ENCODE data around the gene POLN. TPM values are rescaled to one million over a fixed set of nuclear protein-coding genes. Genes with fewer than 3 reads are reported as not detected.

The POLN gene
- total RNA-seq, 1 experiment from 2014 or later = 1.3 TPM

- no peak for TF ChIP-seq EZH2 (IDR thresholded peaks at IDR 0.05; ENCODE audit: low read depth)
- TF ChIP-seq, protein P1, sequence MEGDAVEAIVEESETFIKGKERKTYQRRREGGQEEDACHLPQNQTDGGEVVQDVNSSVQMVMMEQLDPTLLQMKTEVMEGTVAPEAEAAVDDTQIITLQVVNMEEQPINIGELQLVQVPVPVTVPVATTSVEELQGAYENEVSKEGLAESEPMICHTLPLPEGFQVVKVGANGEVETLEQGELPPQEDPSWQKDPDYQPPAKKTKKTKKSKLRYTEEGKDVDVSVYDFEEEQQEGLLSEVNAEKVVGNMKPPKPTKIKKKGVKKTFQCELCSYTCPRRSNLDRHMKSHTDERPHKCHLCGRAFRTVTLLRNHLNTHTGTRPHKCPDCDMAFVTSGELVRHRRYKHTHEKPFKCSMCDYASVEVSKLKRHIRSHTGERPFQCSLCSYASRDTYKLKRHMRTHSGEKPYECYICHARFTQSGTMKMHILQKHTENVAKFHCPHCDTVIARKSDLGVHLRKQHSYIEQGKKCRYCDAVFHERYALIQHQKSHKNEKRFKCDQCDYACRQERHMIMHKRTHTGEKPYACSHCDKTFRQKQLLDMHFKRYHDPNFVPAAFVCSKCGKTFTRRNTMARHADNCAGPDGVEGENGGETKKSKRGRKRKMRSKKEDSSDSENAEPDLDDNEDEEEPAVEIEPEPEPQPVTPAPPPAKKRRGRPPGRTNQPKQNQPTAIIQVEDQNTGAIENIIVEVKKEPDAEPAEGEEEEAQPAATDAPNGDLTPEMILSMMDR (conservative IDR thresholded peaks at IDR 0.05) = no peak
- ChIA-PET CTCF (no interaction called here), POLR2A (ENCODE audit: unreplicated experiment) (no interaction called here)
- Histone ChIP-seq H3K27ac (no peak overlapping the region), H4K20me1 (ENCODE audit: insufficient read depth) (no peaks in the 10 kb centered on the region), H3K4me1 (replicated peaks; ENCODE audit: insufficient read depth) (peaks cover 13% of the 10 kb centered on the region), H3K4me2 (no peak overlapping the region), H2AFZ (no peak overlapping the region), H3K9me3 (ENCODE audit: insufficient read depth, low read depth) (peaks cover 18% of the 10 kb centered on the region), H3K4me3 (no peak overlapping the region), H3K27me3 (ENCODE audit: insufficient read depth, low read depth) (0 out of 2 replicates have a peak, but pooled peaks cover 2% of the 10 kb centered on the region), H3K79me2 (ENCODE audit: low read depth) (no peaks in the 10 kb centered on the region), H3K36me3 (ENCODE audit: low read depth) (no peaks in the 10 kb centered on the region), H3F3A (ENCODE audit: insufficient read depth, low read depth) (no peaks in the 10 kb centered on the region), H3K9me2 (ENCODE audit: insufficient read depth) (no peaks in the 10 kb centered on the region)
- no peak for DNase-seq
- intact Hi-C loops (cut with micrococcal nuclease; ENCODE audit: unreplicated experiment) = no loop called here
- BruUV-seq (replicated peaks) = no TSS peak
These were observed 106.8 kb downstream of the POLN start for GRCh38 chr4:2135083-2135482.

DNA sequence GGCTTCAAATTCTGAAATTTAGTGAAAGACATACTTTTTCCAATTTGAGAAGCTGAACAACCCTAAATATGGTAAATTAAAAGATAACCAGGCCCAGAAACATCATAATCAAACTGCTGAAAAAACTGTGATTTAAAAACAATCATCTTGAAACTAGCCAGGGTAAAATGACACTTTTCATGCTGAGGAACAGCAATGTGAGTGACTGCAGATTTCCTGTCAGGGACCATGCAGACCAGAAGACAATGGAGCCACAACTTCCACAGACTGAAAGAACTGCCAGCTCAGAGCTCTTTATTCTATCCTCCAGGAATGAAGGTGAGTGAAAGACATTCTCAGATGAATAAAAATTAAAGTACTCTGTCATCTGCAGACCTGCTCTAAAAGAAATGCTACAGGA lies 109.5 kb downstream of the POLN start:
- Histone ChIP-seq H3K36me3 (ENCODE audit: low read depth) (no peaks in the 10 kb centered on the region), H3K27me3 (ENCODE audit: insufficient read depth, low read depth) (0 out of 2 replicates have a peak, but pooled peaks cover 2% of the 10 kb centered on the region), H2AFZ (no peak overlapping the region), H3K79me2 (ENCODE audit: low read depth) (no peaks in the 10 kb centered on the region), H4K20me1 (ENCODE audit: insufficient read depth) (no peaks in the 10 kb centered on the region), H3K27ac (no peak overlapping the region), H3F3A (ENCODE audit: insufficient read depth, low read depth) (no peaks in the 10 kb centered on the region), H3K4me2 (no peak overlapping the region), H3K9me3 (ENCODE audit: insufficient read depth, low read depth) (peaks cover 18% of the 10 kb centered on the region), H3K4me1 (replicated peaks; ENCODE audit: insufficient read depth) (peaks cover 12% of the 10 kb centered on the region), H3K9me2 (ENCODE audit: insufficient read depth) (no peaks in the 10 kb centered on the region), H3K4me3 (no peak overlapping the region)
- intact Hi-C loops (cut with micrococcal nuclease; ENCODE audit: unreplicated experiment) = no loop called here
- ChIA-PET POLR2A (ENCODE audit: unreplicated experiment) (no interaction called here), CTCF (no interaction called here)
- TF ChIP-seq, protein P1 (conservative IDR thresholded peaks at IDR 0.05) = no peak
- TF ChIP-seq EZH2 (IDR thresholded peaks at IDR 0.05; ENCODE audit: low read depth) = no peak
- BruUV-seq (replicated peaks) = no TSS peak
- no peak for DNase-seq

DNA sequence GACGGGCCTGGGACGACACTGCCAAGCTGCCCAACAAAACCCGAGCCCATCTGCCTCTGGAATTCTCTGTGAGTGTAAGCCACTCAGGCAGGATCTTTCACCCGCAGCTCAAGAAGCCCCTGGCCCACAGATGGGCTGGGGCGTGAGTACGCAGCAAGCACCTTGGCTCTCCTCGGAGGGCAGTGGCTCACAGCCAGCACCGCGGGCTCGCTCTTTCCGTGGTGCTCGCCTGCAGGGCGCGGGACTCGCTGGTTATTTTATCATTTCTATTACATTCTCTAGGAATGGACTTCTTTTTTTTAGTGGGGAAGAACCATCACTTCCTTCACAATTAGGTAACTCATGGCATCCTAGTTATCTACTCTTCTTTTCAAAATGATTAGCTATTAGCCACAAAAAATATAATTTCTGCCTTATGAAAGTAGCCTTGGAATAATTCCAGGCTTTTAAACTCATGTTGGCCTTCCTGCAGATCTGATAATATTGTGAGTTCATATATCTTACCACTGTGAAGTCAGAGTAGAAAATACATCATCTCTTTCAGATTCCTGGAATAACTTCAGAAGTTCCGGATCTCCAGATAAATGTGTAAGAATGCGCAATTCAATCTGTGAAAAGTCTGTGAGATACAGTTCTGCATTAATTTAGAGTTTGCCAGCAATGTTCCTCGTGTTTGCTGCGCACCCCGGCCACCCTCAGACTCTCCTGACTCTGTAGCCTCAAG lies 114.2 kb downstream of the POLN start:
- Histone ChIP-seq H3F3A (ENCODE audit: insufficient read depth, low read depth) (no peaks in the 10 kb centered on the region), H3K4me3 (no peak overlapping the region), H4K20me1 (ENCODE audit: insufficient read depth) (no peaks in the 10 kb centered on the region), H3K79me2 (ENCODE audit: low read depth) (no peaks in the 10 kb centered on the region), H3K4me2 (no peak overlapping the region), H3K9me2 (ENCODE audit: insufficient read depth) (no peaks in the 10 kb centered on the region), H3K9me3 (ENCODE audit: insufficient read depth, low read depth) (peaks cover 8% of the 10 kb centered on the region; the same call in 1 of the 2 replicates), H3K36me3 (ENCODE audit: low read depth) (no peaks in the 10 kb centered on the region), H3K27ac (no peak overlapping the region), H3K27me3 (ENCODE audit: insufficient read depth, low read depth) (no peaks in the 10 kb centered on the region), H3K4me1 (replicated peaks; ENCODE audit: insufficient read depth) (no peaks in the 10 kb centered on the region), H2AFZ (no peak overlapping the region)
- no peak for TF ChIP-seq EZH2 (IDR thresholded peaks at IDR 0.05; ENCODE audit: low read depth)
- TF ChIP-seq, protein P1 (conservative IDR thresholded peaks at IDR 0.05) = no peak
- intact Hi-C loops (cut with micrococcal nuclease; ENCODE audit: unreplicated experiment) = no loop called here
- DNase-seq = no peak
- CTCF ChIA-PET = no interaction called here
- BruUV-seq (replicated peaks) = no TSS peak
- POLR2A ChIA-PET (ENCODE audit: unreplicated experiment) = no interaction called here

Measured in PC-9 (cell line).